Omental fat pad (tissue), 4 donors: ENCODE data around the gene LSM4. TPM values are rescaled to one million over a fixed set of nuclear protein-coding genes. Genes with fewer than 3 reads are reported as not detected.

Experiments
- ATAC-seq: fragments of 150-250 bp; one replicate; pipeline ENCODE4 v1.9.1; 2016; ENCODE audit warnings: mild to moderate bottlenecking, moderate library complexity; ENCODE audit not compliant: low FRiP score
- DNase-seq: peaks from one replicate; pipeline ENCODE4 v3.0.0-alpha.2; 2019; ENCODE audit warnings: low spot score
- CTCF ChIP-seq, 3 donors: fragments of 450-650 bp; IDR thresholded peaks; one replicate each; pipeline ENCODE4 v1.5.1; 2016 to 2017; ENCODE audit warnings: antibody characterized with exemption in 3 of 3, mild to moderate bottlenecking in 3 of 3, moderate library complexity in 2 of 3
- total RNA-seq, 4 donors: library from RNA; depleted of rRNA; stranded (reverse); fragments of >200 nt; gene quantifications; one replicate each; pipeline ENCODE4 v1.1.0, GENCODE V29; 2016

LSM4 gene
- total RNA-seq, 4 donors from 2014 or later: 58.6 to 140 (median 93.1) TPM

- ATAC-seq (no peak), DNase-seq (no peak)
- TF ChIP-seq CTCF (IDR thresholded peaks at IDR 0.05): no peak
Measured at GRCh38 chr19:18310118-18310909, 12.6 kb downstream of the LSM4 start.

GRCh38 chr19:18309525-18310064 is 13.3 kb downstream of the LSM4 start:
- no peak for DNase-seq

GRCh38 chr19:18308948-18309325 is 13.9 kb downstream of the LSM4 start:
- no peak for TF ChIP-seq CTCF (IDR thresholded peaks at IDR 0.05)
- DNase-seq: no peak
- no peak for ATAC-seq

More at GRCh38 chr19:18309525-18310064, 13.3 kb downstream of the LSM4 start:
- ATAC-seq: no peak
- no peak for TF ChIP-seq CTCF (IDR thresholded peaks at IDR 0.05)

GRCh38 chr19:18308051-18308947 is 14.6 kb downstream of the LSM4 start:
- TF ChIP-seq CTCF (IDR thresholded peaks at IDR 0.05): no peak
- DNase-seq (no peak), ATAC-seq (no peak)

- ATAC-seq: no peak
- no peak for DNase-seq
- TF ChIP-seq CTCF (IDR thresholded peaks at IDR 0.05): no peak
Measured at GRCh38 chr19:18307271-18307681, 15.6 kb downstream of the LSM4 start.

GRCh38 chr19:18306888-18307260 is 16.0 kb downstream of the LSM4 start:
- TF ChIP-seq CTCF (IDR thresholded peaks at IDR 0.05): no peak
- DNase-seq (no peak), ATAC-seq (no peak)
